ENCODE results near the gene NKAP. TPM values are rescaled to one million over a fixed set of nuclear protein-coding genes. Genes with fewer than 3 reads are reported as not detected.
"Not testable (repeated sequence)": the region's sequence is repeated elsewhere in the genome, so short reads cannot be mapped to it uniquely, and the experiment has no call there.

The NKAP gene
- 2.9 and 3.5 TPM in 2 replicates for total RNA-seq (2014; rRNA removed; shearing (Covaris generic))

GRCh38 chrX:119943185-119943988 is at the start of gene NKAP:
NKAP (minus strand) TSS chrX:119943751; CDS start chrX:119943605, 146 bp downstream.
- peak; percentile 85 for DNase-seq (ENCODE audit: low read depth)

DNA sequence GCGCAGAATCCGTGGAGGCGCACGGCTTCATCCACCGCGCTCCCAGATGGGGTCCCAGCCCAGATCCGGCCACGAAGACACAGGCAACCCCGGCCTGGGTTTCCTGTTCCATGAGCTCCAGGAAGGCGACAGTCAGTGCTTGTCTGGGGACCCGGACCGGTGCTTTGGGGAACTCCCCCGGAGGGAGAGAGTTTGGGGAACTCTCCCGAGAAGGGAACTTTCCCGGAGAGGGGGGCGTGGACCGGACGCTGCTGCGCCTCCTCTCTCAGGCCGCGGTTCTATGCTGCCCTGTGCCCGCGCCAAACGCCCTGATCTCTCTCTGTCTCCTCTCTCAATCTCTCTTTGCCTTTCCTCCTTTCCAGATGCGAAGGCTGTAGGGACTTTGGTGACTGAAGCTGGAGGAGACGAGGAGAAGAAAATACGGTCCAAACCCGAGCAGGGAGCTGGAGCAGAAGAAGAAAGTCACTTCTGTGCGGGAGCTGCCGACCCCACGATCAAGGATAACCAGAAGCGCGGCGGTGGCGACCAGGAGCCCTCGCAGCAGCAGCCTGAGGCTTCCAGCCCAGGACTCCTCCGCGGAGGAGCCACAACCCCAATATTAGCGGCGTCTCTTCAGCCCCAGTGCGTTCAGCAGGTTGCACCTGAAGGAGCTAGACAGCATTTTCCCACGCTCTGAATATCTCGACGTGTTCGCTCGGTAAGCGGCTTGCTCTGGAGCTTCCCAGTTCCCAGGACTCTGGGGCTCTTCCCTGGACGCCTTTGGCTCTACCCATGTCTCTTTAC is 47.6 kb upstream of the NKAP start:
- peak; percentile 6 for DNase-seq (ENCODE audit: low read depth)

DNA sequence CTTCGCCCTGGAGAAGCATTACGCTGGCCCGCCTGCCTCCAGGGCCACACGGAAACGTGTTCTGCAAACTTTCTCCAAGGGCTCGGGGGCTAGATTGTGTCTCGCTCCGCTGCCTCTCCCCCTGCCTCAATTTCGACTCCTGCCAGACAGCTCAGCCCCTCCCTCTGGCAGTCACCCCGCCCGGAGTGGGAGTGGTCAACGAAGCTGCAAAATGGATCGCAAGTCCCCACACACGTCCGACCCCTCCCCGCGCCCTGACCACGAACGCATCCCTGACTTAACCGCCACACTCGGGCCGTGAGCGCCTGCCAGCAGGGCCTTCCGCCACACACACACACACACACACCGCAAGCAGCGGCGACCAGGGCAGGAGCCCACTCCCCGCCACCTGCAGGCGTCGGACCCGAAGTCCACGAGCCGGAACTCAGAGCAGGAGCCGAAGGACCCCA is 47.0 kb upstream of the NKAP start:
- DNase-seq (ENCODE audit: low read depth): no peak

GRCh38 chrX:119989905-119990555 is 46.5 kb upstream of the NKAP start:
- peak; percentile 3 for DNase-seq (ENCODE audit: low read depth)

GRCh38 chrX:119986203-119986602 is 42.7 kb upstream of the NKAP start:
- no peak for DNase-seq (ENCODE audit: low read depth)

DNA sequence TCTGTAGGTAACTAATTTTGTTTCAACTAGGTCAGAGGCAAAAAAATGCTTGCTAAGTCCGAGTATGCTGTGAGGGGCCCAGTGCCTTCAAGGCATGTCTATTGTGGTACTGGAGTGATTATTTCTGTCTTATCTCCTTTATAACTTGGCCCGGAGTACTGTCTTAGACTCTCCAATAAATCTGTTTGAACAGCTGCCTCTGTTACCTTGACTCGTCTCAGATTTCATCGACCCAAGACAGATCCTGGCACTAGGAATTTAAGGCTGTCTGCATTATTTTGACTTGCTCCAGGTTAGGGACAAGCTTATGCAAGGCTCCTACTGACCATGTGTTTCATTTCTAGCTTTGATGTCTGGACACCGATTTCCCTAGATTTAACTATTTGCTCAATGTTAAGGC is 41.1 kb upstream of the NKAP start:
- no peak for DNase-seq (ENCODE audit: low read depth)

DNA sequence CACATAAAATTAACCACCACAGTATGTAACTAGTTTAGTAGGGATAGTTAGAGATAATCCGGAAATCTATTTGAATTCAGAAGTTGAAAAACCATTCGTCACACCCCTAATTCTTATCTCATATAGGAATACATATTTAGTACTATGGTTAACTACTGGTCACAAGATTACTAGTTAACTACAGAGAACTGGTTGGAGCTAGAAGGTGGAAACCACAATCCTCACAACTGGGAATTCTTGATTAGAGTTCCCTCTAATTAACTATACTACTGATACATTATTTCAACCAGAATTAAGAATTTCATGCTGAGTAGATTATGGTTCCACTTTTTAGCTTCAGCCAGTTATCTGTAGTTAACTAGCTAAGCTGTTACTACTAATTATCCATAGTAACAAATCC is 39.9 kb upstream of the NKAP start:
- no peak for DNase-seq (ENCODE audit: low read depth)

- DNase-seq (ENCODE audit: low read depth): no peak
These were observed 38.6 kb upstream of the NKAP start for GRCh38 chrX:119982145-119982544.

GRCh38 chrX:119981286-119982070 is 37.9 kb upstream of the NKAP start:
- peak; percentile 22 for DNase-seq (ENCODE audit: low read depth)

- DNase-seq (ENCODE audit: low read depth): not testable (repeated sequence)
These were observed 33.6 kb upstream of the NKAP start for GRCh38 chrX:119977172-119977571.

- no peak for DNase-seq (ENCODE audit: low read depth)
These were observed 27.6 kb upstream of the NKAP start for GRCh38 chrX:119971184-119971583.

DNA sequence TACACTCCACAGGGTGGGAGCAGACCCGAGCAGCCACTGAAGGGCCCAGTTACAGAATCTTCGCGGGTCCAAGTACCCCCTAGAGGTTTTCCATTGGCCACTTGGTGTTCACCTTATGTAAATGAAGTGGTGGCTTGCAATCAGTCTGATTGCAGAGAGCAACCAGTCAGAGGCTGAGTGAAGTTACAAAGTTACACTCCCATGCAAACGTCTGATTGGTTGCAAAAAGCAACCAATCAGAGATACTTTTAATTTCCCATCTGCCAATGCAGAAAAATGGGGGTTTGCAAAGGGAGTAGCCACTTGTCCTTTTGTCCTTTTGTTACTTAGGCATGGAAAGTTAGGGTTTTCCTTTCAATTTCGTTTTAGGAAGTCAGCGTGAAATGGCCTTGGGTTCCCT is 27.0 kb upstream of the NKAP start:
- DNase-seq (ENCODE audit: low read depth): no peak

- not testable (repeated sequence) for DNase-seq (ENCODE audit: low read depth)
These were observed 23.3 kb upstream of the NKAP start for GRCh38 chrX:119966837-119967236.

DNA sequence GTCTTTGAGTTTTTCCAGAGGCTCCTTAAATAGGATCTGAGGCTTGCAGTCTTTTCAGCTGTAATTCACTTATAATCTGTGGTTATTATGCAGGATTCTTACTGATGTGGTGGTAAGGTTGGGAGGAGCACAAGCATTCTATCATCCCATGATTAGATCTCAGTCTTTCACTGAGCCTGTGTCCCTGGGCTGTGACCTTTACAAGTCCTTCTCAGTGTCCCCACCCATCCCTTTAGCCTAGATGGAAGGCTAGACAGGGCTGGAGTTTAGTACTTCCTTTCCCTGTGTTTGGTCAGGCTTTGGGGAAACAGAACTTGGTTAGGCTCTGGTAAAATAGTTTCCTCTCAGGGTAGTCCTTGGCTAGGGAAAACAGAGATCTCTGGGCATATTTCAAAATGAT is 17.1 kb upstream of the NKAP start:
- DNase-seq (ENCODE audit: low read depth): no peak

DNA sequence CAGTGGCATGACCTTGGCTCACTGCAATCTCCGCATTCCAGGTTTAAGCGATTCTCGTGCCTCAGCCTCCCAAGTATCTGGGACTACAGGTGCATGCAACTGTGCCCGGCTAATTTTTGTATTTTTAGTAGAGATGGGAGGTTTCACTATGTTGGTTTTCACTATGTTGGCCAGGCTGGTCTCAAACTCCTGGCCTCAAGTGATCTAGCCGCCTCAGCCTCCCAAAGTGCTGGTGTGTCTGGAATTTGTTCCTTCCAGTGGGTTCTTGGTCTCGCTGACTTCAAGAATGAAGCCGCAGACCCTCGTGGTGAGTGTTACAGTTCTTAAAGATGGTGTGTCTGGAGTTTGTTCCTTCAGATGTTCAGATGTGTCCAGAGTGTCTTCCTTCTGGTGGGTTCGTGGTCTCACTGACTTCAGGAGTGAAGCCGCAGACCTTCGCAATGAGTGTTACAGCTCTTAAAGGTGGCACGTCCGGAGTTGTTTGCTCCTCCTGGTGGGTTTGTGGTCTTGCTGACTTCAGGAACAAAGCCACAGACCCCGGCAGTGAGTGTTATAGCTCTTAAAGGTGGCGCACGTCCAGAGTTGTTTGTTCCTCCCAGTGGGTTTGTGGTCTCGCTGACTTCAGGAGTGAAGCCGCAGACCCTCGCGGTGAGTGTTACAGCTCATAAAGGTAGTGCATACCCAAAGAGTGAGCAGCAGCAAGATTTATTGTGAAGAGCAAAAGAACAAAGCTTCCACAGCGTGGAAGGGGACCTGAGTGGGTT is 12.4 kb upstream of the NKAP start:
- DNase-seq (ENCODE audit: low read depth): not testable (repeated sequence)

- DNase-seq (ENCODE audit: low read depth): no peak
These were observed 10.8 kb upstream of the NKAP start for GRCh38 chrX:119954374-119954773.

DNA sequence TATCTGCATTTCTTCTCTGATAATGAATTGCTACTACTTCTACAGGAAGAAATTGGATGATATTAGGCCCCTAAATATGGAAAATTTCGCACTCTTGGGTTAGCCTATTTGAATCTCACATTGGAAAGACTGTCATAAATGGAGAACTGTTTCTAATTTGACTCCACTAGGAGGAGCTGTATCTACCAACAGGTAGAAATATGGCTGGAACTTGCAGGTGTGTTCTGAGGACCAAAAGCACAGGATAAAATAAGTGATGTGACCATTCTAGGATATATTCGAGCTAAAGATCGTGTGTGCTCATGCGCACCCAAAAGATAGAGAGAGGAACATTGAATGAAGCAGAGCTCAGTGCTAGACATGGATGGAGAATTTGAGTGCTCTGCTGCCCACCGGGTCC is 4.8 kb upstream of the NKAP start:
- no peak for DNase-seq (ENCODE audit: low read depth)

DNA sequence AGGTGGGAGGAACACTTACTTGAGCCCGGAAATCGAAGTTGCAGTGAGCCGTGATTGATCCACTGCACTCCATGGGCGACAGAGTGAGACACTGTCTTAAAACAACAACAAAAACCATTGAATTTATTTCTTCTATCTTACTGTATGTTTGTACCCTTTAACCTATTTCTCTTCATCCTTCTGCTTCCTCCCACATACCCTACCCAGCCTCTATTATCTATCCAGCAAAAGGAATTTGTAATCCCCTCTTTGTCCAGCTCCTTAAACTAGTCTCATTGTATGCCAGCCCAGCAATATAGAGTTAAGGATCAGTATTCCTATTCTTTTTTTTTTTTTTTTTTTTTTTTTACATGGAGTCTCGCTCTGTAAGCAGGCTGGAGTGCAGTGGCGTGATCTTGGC is 1.9 kb upstream of the NKAP start:
- DNase-seq (ENCODE audit: low read depth): no peak

- DNase-seq (ENCODE audit: low read depth): no peak
These were observed 743 bp downstream of the NKAP start for GRCh38 chrX:119942831-119943184.

DNA sequence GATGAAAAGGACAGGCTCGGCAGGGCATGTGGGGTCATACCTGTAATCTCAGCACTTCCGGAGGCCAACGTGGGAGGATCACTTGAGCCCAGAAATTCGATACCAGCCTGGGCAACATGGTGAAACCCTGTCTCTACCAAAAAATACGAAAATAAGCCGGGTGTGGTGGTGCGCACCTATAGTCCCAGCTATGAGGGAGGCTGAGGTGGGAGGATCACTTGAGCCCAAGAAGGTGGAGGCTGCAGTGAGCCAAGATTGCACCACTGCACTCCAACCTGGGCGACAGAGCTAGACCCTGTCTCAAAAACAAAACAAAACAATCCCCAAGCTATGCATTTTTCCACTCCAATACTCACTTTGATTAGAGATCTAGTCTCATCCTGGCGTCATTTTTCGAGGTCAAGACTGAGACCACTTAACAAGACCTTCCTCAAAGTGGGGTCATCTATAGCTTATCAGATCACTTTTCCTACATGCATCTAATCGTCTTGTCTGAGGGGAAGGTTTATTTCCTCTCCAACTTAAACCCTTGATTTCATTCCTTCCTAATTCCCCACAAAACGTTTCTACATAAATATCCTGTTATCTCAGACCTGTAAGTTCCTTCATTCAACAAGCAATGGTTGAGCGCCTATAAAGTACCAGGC is 1.3 kb downstream of the NKAP start:
- no peak for DNase-seq (ENCODE audit: low read depth)
